OCI-LY3 (cell line): ENCODE data around the gene SPINT3.

Source experiments
- H2AFZ ChIP-seq: fragments of 200-600, 300-600 bp; shearing (Covaris generic); 2 replicates; pipeline ENCODE4 v1.6.0; 2014; ENCODE audit warnings: antibody characterized with exemption, low read depth, low read length
- H3K27ac ChIP-seq: fragments of 200-600, 300-600 bp; sonication (generic); 2 replicates; pipeline ENCODE4 v1.5.1; 2014; ENCODE audit warnings: mild to moderate bottlenecking, low read length, moderate library complexity, mixed read lengths
- H3K27me3 ChIP-seq: fragments of 200-600, 300-600 bp; sonication (generic); 2 replicates; pipeline ENCODE4 v1.6.1; 2014; ENCODE audit warnings: low read depth, low read length, mixed read lengths
- H3K36me3 ChIP-seq: fragments of 200-600, 300-600 bp; sonication (generic); replicated peaks from 2 replicates; pipeline ENCODE3; 2014; ENCODE audit warnings: low read depth, low read length, mixed read lengths
- H3K4me1 ChIP-seq: fragments of 300-600, 200-600 bp; sonication (generic); 2 replicates; pipeline ENCODE4 v1.6.1; 2014; ENCODE audit warnings: low read length, mixed read lengths
- H3K4me2 ChIP-seq: fragments of 200-600, 300-600 bp; sonication (generic); 2 replicates; pipeline ENCODE4 v1.6.1; 2014; ENCODE audit warnings: low read length, mixed read lengths
- H3K4me3 ChIP-seq: fragments of 300-600, 200-600 bp; sonication (generic); 2 replicates; pipeline ENCODE4 v1.5.1; 2014; ENCODE audit warnings: antibody characterized with exemption, mild to moderate bottlenecking, low read length, moderate library complexity
- H3K79me2 ChIP-seq: fragments of 300-600, 200-600 bp; shearing (Covaris generic); 2 replicates; pipeline ENCODE4 v1.6.1; 2014; ENCODE audit warnings: mild to moderate bottlenecking, low read length, mixed read lengths
- H3K9ac ChIP-seq: fragments of 300-600, 200-600 bp; shearing (Covaris generic); 2 replicates; pipeline ENCODE4 v1.6.0; 2014; ENCODE audit warnings: mild to moderate bottlenecking, low read length, moderate library complexity
- H3K9me3 ChIP-seq: fragments of 200-600, 300-600 bp; shearing (Covaris generic); 2 replicates; pipeline ENCODE4 v1.6.1; 2014; ENCODE audit warnings: low read length, mixed read lengths; ENCODE audit not compliant: insufficient read depth
- H4K20me1 ChIP-seq: fragments of 200-600, 300-600 bp; sonication (generic); 2 replicates; pipeline ENCODE4 v1.6.1; 2016; ENCODE audit warnings: low read length, mixed read lengths; ENCODE audit not compliant: insufficient read depth
- EZH2phosphoT487 ChIP-seq: fragments of 200-600 bp; shearing (Covaris generic); IDR thresholded peaks from 2 replicates; pipeline ENCODE4 v1.6.1; 2018; ENCODE audit warnings: antibody characterized with exemption, mixed run types, low read depth
- TF ChIP-seq, protein P1 (sequence below): fragments of 200-600, 300-600 bp; sonication (generic); IDR thresholded peaks from 2 replicates; pipeline ENCODE4 v1.5.1; 2014; ENCODE audit warnings: antibody characterized with exemption, low read length, low read depth

The SPINT3 gene

DNA sequence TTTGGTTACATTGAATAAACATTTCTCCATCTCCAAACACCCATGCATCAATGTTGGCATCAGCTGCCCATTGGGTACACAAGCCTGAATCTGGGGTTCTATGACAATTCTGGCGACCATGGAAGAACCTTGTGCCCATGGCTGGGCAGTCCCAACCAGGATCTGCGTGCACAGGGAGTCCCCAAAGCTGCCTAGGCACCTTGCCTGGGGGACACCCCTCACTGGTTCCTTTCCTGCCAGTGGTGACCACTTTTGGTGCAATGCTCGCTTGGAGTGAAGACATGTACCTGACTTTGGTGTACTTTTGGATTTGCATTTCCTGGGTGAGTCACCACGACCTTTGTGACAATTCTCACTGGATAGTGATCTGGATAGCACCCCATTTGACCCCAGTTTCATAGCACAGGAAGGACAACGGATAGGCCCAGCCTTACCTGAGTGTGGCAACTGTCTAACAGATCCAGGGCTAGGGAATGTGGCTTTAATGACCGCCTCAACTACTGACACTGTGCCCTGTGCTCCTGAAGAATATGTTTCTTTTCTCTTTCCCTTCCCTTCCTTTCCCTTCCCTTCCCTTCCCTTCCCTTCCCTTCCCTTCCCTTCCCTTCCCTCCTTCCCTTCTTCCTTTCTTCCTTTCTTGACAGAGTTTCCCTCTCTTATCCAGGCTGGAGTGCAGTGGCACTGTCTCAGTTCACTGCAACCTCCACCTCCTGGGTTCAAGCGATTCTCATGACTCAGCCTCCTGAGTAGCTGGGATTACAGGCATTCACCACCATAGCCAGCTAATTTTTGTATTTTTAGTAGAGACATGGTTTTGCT lies 7.1 kb downstream of the SPINT3 start:
- Histone ChIP-seq H4K20me1 (no peaks in the 10 kb centered on the region; the same call in 1 of the 2 replicates), H3K27me3 (peaks cover 68% of the 10 kb centered on the region), H2AFZ (no peak overlapping the region), H3K4me1 (peaks cover 22% of the 10 kb centered on the region), H3K36me3 (no peaks in the 10 kb centered on the region), H3K9ac (no peak overlapping the region), H3K9me3 (no peaks in the 10 kb centered on the region), H3K4me3 (no peak overlapping the region), H3K27ac (no peak overlapping the region), H3K79me2 (no peaks in the 10 kb centered on the region), H3K4me2 (peak overlapping the region; percentile 71)
- TF ChIP-seq EZH2phosphoT487, result no peak
- TF ChIP-seq, protein P1, sequence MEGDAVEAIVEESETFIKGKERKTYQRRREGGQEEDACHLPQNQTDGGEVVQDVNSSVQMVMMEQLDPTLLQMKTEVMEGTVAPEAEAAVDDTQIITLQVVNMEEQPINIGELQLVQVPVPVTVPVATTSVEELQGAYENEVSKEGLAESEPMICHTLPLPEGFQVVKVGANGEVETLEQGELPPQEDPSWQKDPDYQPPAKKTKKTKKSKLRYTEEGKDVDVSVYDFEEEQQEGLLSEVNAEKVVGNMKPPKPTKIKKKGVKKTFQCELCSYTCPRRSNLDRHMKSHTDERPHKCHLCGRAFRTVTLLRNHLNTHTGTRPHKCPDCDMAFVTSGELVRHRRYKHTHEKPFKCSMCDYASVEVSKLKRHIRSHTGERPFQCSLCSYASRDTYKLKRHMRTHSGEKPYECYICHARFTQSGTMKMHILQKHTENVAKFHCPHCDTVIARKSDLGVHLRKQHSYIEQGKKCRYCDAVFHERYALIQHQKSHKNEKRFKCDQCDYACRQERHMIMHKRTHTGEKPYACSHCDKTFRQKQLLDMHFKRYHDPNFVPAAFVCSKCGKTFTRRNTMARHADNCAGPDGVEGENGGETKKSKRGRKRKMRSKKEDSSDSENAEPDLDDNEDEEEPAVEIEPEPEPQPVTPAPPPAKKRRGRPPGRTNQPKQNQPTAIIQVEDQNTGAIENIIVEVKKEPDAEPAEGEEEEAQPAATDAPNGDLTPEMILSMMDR, result no peak

DNA sequence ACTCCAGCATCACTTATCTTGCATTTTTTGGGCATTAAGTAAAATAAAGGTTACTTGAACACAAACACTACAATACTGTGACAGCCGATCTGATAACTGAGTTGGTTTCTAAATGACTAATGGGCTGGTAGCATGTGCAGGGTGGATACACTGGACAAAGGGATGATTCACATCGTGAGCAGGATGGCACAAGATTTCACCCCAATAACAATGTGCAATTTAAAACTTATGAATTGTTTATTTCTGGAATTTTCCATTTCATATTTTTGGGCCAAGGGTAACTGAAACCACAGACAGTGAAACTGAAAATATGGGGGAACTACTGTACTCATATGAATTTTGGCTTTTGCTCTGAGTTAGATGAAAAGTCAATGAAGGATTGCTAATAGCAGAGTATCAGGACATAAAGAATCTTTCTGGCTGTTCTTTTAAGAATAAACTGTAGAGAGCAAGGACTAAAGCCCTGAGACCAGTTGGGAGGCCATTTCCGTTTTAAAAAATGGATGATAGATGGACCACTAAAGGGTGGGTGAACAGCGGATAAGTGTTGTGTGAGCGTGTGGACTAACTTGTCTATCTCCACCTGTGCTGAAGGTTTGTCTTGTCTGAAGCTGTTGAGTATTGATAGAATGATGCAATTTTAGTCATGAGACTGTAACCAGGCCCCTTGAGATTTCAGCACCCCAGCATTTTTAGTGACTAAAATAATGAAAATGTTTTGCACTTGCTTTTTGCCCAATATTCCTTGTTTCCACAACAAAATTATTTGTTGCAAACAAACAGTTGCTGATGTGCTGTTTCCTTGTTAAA lies 8.2 kb downstream of the SPINT3 start:
- Histone ChIP-seq H2AFZ (no peak overlapping the region), H3K27me3 (peaks cover 68% of the 10 kb centered on the region), H3K9ac (no peak overlapping the region), H3K36me3 (no peaks in the 10 kb centered on the region), H3K9me3 (no peaks in the 10 kb centered on the region), H3K4me3 (peak overlapping the region; percentile 47), H3K4me2 (peak overlapping the region; percentile 71), H3K79me2 (no peaks in the 10 kb centered on the region), H3K4me1 (peaks cover 22% of the 10 kb centered on the region), H3K27ac (peak overlapping the region; percentile 14; the same call in 1 of the 2 replicates), H4K20me1 (no peaks in the 10 kb centered on the region; the same call in 1 of the 2 replicates)
- TF ChIP-seq, protein P1, result no peak

DNA sequence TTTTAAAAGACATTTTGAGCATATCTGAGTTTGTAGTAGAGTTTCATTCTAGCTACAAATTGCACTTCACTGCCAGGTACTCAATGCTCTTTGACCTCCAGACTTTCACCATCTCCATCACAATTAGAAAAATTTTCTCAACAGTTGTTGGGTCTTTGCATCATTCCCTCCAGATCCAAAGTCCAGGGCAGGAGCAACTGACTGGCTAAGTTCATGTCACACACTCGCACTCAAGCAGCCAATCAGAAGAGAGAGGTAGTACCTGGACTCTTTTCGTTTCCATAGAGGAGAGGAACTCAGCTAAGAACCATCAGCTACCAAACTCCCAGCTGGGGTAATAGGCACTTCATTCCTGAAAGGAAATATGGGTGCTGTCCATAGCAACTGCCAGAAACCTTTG lies 9.0 kb downstream of the SPINT3 start:
- H3K4me3 ChIP-seq, result no peak overlapping the region
- H3K36me3 ChIP-seq, result no peaks in the 10 kb centered on the region
- TF ChIP-seq EZH2phosphoT487, result no peak
- TF ChIP-seq, protein P1, result no peak
- no peaks in the 10 kb centered on the region; the same call in 1 of the 2 replicates for H4K20me1 ChIP-seq
- H2AFZ ChIP-seq, result no peak overlapping the region
- H3K9ac ChIP-seq, result no peak overlapping the region
- no peaks in the 10 kb centered on the region for H3K79me2 ChIP-seq
- no peaks in the 10 kb centered on the region for H3K9me3 ChIP-seq
- H3K27me3 ChIP-seq, result peaks cover 71% of the 10 kb centered on the region
- H3K4me1 ChIP-seq, result peaks cover 22% of the 10 kb centered on the region
- H3K27ac ChIP-seq, result no peak overlapping the region
- no peak overlapping the region for H3K4me2 ChIP-seq

DNA sequence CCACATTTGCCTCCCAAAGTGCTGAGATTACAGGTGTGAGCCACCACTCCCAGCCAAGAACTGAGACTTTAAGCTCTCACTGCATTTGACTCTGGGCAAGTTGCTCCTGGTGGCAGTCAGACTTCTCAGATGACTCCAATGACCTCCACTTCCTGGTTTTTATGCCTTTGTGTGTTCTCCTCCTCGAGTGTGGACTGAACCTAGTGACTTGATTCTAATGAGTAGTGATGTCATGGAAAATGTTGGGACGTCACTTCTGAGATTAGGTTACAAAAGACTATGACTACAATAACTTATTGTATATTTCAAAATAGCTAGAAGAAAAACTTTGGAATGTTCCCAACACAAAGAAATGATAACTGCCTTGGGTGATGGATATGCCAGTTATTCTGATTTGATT lies 12.0 kb downstream of the SPINT3 start:
- Histone ChIP-seq H3K79me2 (no peaks in the 10 kb centered on the region), H3K9ac (no peak overlapping the region), H4K20me1 (no peaks in the 10 kb centered on the region; the same call in 1 of the 2 replicates), H2AFZ (no peak overlapping the region), H3K36me3 (no peaks in the 10 kb centered on the region), H3K27ac (no peak overlapping the region), H3K4me3 (no peak overlapping the region), H3K9me3 (no peaks in the 10 kb centered on the region), H3K27me3 (peaks cover 76% of the 10 kb centered on the region), H3K4me2 (no peak overlapping the region), H3K4me1 (peaks cover 22% of the 10 kb centered on the region)
- TF ChIP-seq EZH2phosphoT487, result no peak
- TF ChIP-seq, protein P1, result no peak
